B cell (primary cell): ENCODE results near the gene STAM2. TPM values are rescaled to one million over a fixed set of nuclear protein-coding genes. Genes with fewer than 3 reads are reported as not detected.
"Not testable (repeated sequence)": the region's sequence is repeated elsewhere in the genome, so short reads cannot be mapped to it uniquely, and the experiment has no call there.

Experiments
- ATAC-seq: fragments of 200-7000 bp; cut with Tn5 transposase; one replicate; pipeline ENCODE4 v1.10.0; 2021; ENCODE audit warnings: low read depth, mild to moderate bottlenecking, moderate number of reproducible peaks, moderate library complexity
- CTCF ChIA-PET: fragments of 350-600 bp; sonication (Branson Sonifier 250); formaldehyde crosslinking; loops from one replicate; lab custom pipeline; 2021; ENCODE audit warnings: antibody characterized with exemption, inconsistent platforms; lab: Charles Lee
- POLR2A ChIA-PET: fragments of 350-600 bp; sonication (Branson Sonifier 250); formaldehyde crosslinking; loops from one replicate; lab custom pipeline; 2021; ENCODE audit warnings: antibody characterized with exemption; lab: Charles Lee
- DNase-seq: peaks from one replicate; pipeline ENCODE4 v3.0.0; 2013
- H2AFZ ChIP-seq: 2 replicates; pipeline ENCODE4 v1.6.1; 2012; ENCODE audit warnings: mild to moderate bottlenecking, low read depth, low read length; ENCODE audit not compliant: insufficient read depth, poor library complexity, severe bottlenecking
- H3K27ac ChIP-seq, 2 donors: 1 replicate in 1 of 2; 2 replicates in 1 of 2; pipeline ENCODE4 v1.5.1; 2012 to 2013; ENCODE audit warnings: low read length in 2 of 2, mild to moderate bottlenecking in 2 of 2, moderate library complexity in 1 of 2
- H3K27me3 ChIP-seq, 4 experiments: fragments of 200-600 bp in 1 of 4; sonication (generic) in 1 of 4; replicated peaks in 1 of 4; 1 replicate in 2 of 4; 2 replicates in 2 of 4; pipeline versions ENCODE4 v1.6.1 to v1.7.0; 2013 to 2016; ENCODE audit warnings: low read length in 3 of 4, mild to moderate bottlenecking in 2 of 4, mixed read lengths in 1 of 4, moderate library complexity in 1 of 4; ENCODE audit not compliant: insufficient read depth in 4 of 4, control insufficient read depth in 3 of 4; ENCODE audit errors: control extremely low read depth in 1 of 4
- H3K36me3 ChIP-seq, 2 experiments: replicated peaks in 1 of 2; 1 replicate in 1 of 2; 2 replicates in 1 of 2; pipeline versions ENCODE4 v1.6.1 to v1.7.1; 2013; ENCODE audit warnings: low read length in 1 of 2; ENCODE audit not compliant: insufficient read depth in 2 of 2, control insufficient read depth in 1 of 2; ENCODE audit errors: control extremely low read depth in 1 of 2, extremely low read depth in 1 of 2
- H3K4me1 ChIP-seq, 2 donors: fragments of 200-600 bp in 1 of 2; sonication (generic) in 1 of 2; 1 replicate in 1 of 2; 2 replicates in 1 of 2; pipeline versions ENCODE4 v1.5.1 to v1.6.1; 2013 to 2017; ENCODE audit warnings: low read length in 2 of 2; ENCODE audit not compliant: control insufficient read depth in 2 of 2, insufficient read depth in 2 of 2
- H3K4me2 ChIP-seq: replicated peaks from 2 replicates; pipeline ENCODE3; 2012; ENCODE audit warnings: mild to moderate bottlenecking, low read depth, low read length; ENCODE audit not compliant: poor library complexity, severe bottlenecking
- H3K4me3 ChIP-seq, 5 experiments: fragments of 200-600 bp in 1 of 5; sonication (generic) in 1 of 5; 1 replicate in 3 of 5; 2 replicates in 2 of 5; pipeline versions ENCODE4 v1.5.1 to v1.7.0; 2011 to 2016; ENCODE audit warnings: low read length in 4 of 5, mild to moderate bottlenecking in 4 of 5, low read depth in 2 of 5, control low read depth in 1 of 5, moderate library complexity in 1 of 5; ENCODE audit not compliant: insufficient read depth in 1 of 5; ENCODE audit errors: control extremely low read depth in 1 of 5, extremely low read depth in 1 of 5
- H3K79me2 ChIP-seq: fragments of 200-600 bp; sonication (generic); one replicate; pipeline ENCODE4 v1.6.0; 2016; ENCODE audit warnings: low read length; ENCODE audit not compliant: control insufficient read depth, insufficient read depth
- H3K9ac ChIP-seq: fragments of 200-600 bp; sonication (generic); 2 replicates; pipeline ENCODE4 v1.6.1; 2017; ENCODE audit warnings: mild to moderate bottlenecking, low read length, moderate library complexity
- H3K9me3 ChIP-seq, 3 donors: one replicate each; pipeline versions ENCODE4 v1.6.1 to v1.7.1; 2013; ENCODE audit warnings: low read length in 2 of 3; ENCODE audit not compliant: control insufficient read depth in 2 of 3, insufficient read depth in 1 of 3; ENCODE audit errors: control extremely low read depth in 1 of 3
- H4K20me1 ChIP-seq: 2 replicates; pipeline ENCODE4 v1.6.0; 2012; ENCODE audit warnings: mild to moderate bottlenecking, low read length; ENCODE audit not compliant: insufficient read depth, control insufficient read depth, poor library complexity, severe bottlenecking
- H3K27ac Mint-ChIP-seq: one replicate; pipeline ENCODE4 v1.8.0; 2021; ENCODE audit warnings: mixed read lengths
- H3K27me3 Mint-ChIP-seq: one replicate; pipeline ENCODE4 v1.8.0; 2021; ENCODE audit warnings: mixed read lengths
- H3K4me1 Mint-ChIP-seq: one replicate; pipeline ENCODE4 v1.8.0; 2021; ENCODE audit warnings: mixed read lengths
- H3K4me3 Mint-ChIP-seq: one replicate; pipeline ENCODE4 v1.8.0; 2021; ENCODE audit warnings: mixed read lengths
- H3K9me3 Mint-ChIP-seq: one replicate; pipeline ENCODE4 v1.8.0; 2022; ENCODE audit warnings: mixed read lengths; ENCODE audit not compliant: insufficient read depth
- CTCF ChIP-seq: fragments of 200-600 bp; IDR thresholded peaks from one replicate; pipeline ENCODE4 v1.8.0; 2022; ENCODE audit warnings: antibody characterized with exemption, mild to moderate bottlenecking
- EZH2 ChIP-seq: IDR thresholded peaks from 2 replicates; pipeline ENCODE4 v1.6.1; 2012; ENCODE audit warnings: borderline replicate concordance, low read depth, mild to moderate bottlenecking, moderate library complexity, low read length; ENCODE audit not compliant: insufficient read depth, poor library complexity, severe bottlenecking
- WGBS: methylation state at CpG from one replicate; pipeline ENCODE4 v1.1.5; 2013; ENCODE audit warnings: missing lambda C conversion rate; ENCODE audit not compliant: insufficient coverage; 5-methylcytosine and 5-hydroxymethylcytosine counted together
- intact Hi-C: fragments of 100-400 bp; cut with micrococcal nuclease; formaldehyde crosslinking; loops from one replicate; pipeline ENCODE4 v1.10.0; 2022
- polyA plus RNA-seq: library from polyadenylated mRNA; depleted of rRNA; stranded (reverse); fragments of >200 nt; gene quantifications from 2 replicates; pipeline ENCODE4 v1.2.3, GENCODE V29; 2012
- total RNA-seq, 2 donors: library from RNA; stranded (reverse); fragments of 120-200 nt in 1 of 2; gene quantifications; 1 replicate in 1 of 2; 2 replicates in 1 of 2; pipeline versions ENCODE4 v1.2.3 to v1.2.4, GENCODE V29; 2013 to 2022

Gene STAM2
- total and polyA plus RNA-seq, 2 donors (not counting 1 experiment from before 2014, with no cell fraction given): 5.7 to 30.2 TPM

DNA sequence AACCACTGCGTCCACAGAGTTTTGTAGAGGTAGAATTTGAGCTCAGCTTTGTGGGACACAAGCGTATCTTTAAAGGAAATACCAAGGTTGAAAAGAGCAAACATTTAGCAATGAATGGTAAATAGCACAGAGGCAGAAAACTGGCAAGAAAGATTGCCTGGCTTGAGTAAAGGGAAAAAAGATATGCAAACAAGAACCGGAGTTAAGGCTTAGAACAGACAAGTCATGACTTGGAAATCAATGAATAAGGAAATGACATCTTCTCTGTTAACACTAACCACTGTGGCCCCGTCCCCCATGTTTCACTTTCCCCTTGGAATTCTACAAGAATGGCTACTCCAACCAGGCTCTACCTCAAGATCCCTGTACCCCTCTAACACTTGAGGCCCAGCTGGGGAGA, 3.8 kb downstream of the STAM2 start:
- Mint-ChIP-seq H3K9me3 (no peaks in the 10 kb centered on the region), H3K4me3 (no peak overlapping the region), H3K27ac (peak overlapping the region; percentile 26), H3K4me1 (peaks cover 48% of the 10 kb centered on the region), H3K27me3 (no peaks in the 10 kb centered on the region)
- ATAC-seq (no peak), DNase-seq (no peak)
- Histone ChIP-seq H3K4me3 (no peak overlapping the region), H3K9ac (no peak overlapping the region), H3K27me3 (no peaks in the 10 kb centered on the region), H2AFZ (no peak overlapping the region), H3K4me2 (no peak overlapping the region), H3K27ac (no peak overlapping the region), H3K36me3 (peaks cover 0 to 1% of the 10 kb centered on the region in 2 experiments), H3K4me1 (peaks cover 21 to 31% of the 10 kb centered on the region in 2 donors), H4K20me1 (peaks cover 29% of the 10 kb centered on the region), H3K79me2 (peaks cover 87% of the 10 kb centered on the region), H3K9me3 (no peaks in the 10 kb centered on the region)
- intact Hi-C loops: loop anchor here (10.0 kb wide), 3 partner anchors 137 to 907 kb away; partner anchors contain the start of gene RBM43
- ChIA-PET POLR2A (no interaction called here), CTCF (interaction anchor here (1.3 kb wide), 1 partner anchor 463 kb away, joined by 4 read pairs; no protein-coding TSS in a partner anchor)
- TF ChIP-seq CTCF (no peak), EZH2 (no peak)
- whole genome bisulfite sequencing: 100% methylated on average over 1 of the region's 4 CpGs

- H3K4me3 Mint-ChIP-seq, ATAC-seq, H3K9me3 ChIP-seq, H3K4me2 ChIP-seq, H3K27ac ChIP-seq, H3K27me3 ChIP-seq, POLR2A ChIA-PET, intact Hi-C loops, H3K4me3 ChIP-seq, H3K36me3 ChIP-seq, H3K27ac Mint-ChIP-seq, DNase-seq, H2AFZ ChIP-seq, H3K9ac ChIP-seq, H3K9me3 Mint-ChIP-seq, H3K27me3 Mint-ChIP-seq: not testable (repeated sequence)
- peaks cover 96% of the 10 kb centered on the region for H3K79me2 ChIP-seq
- CTCF ChIA-PET: interaction anchor here (0.6 kb wide), 1 partner anchor 21 kb away, joined by 4 read pairs; no protein-coding TSS in a partner anchor
- peaks cover 46% of the 10 kb centered on the region for H3K4me1 Mint-ChIP-seq
- H3K4me1 ChIP-seq: peaks cover 10 to 22% of the 10 kb centered on the region in 2 donors
- peaks cover 54% of the 10 kb centered on the region for H4K20me1 ChIP-seq
- no CpG with 5 or more reads among the region's 7 CpGs for WGBS
Observed at GRCh38 chr2:152169158-152169557, 6.4 kb downstream of the STAM2 start.

DNA sequence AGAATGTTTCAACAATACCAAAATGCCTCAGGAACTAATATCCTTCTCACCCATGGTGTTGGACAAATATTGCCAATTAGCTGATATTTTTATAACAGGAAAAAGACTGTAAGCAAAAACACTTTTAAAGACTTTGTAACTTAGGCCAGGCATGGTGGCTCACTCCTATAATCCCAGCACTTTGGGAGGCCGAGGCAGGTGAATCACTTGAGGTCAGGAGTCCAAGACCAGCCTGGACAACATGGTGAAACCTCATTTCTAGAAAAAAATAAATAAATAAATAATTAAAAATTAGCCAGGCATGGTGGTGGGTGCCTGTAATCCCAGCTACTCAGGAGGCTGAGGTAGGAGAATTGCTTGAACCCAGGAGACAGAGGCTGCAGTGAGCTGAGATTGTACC, 8.1 kb downstream of the STAM2 start:
- H3K9me3 ChIP-seq, H3K27me3 Mint-ChIP-seq, POLR2A ChIA-PET, H3K4me3 ChIP-seq, ATAC-seq, H3K36me3 ChIP-seq, H3K27ac Mint-ChIP-seq, H3K27me3 ChIP-seq, H3K4me2 ChIP-seq, DNase-seq, H3K4me3 Mint-ChIP-seq, H2AFZ ChIP-seq, H3K27ac ChIP-seq, intact Hi-C loops, H3K9me3 Mint-ChIP-seq: not testable (repeated sequence)
- no CpG with 5 or more reads among the region's 1 CpG for WGBS
- peaks cover 96% of the 10 kb centered on the region for H3K79me2 ChIP-seq
- CTCF ChIA-PET: interaction anchor here (0.8 to 1.0 kb wide), 3 partner anchors 467 to 547 kb away, joined by 3 to 4 read pairs (median 4); no protein-coding TSS in a partner anchor
- peaks cover 61% of the 10 kb centered on the region for H4K20me1 ChIP-seq
- peaks cover 10 to 17% of the 10 kb centered on the region in 2 donors for H3K4me1 ChIP-seq
- peak overlapping the region; percentile 33 for H3K9ac ChIP-seq
- peaks cover 43% of the 10 kb centered on the region for H3K4me1 Mint-ChIP-seq
